NCI-H460 (cell line): ENCODE results near the gene HSD17B4. TPM values are rescaled to one million over a fixed set of nuclear protein-coding genes. Genes with fewer than 3 reads are reported as not detected.
"Not testable (repeated sequence)": the region's sequence is repeated elsewhere in the genome, so short reads cannot be mapped to it uniquely, and the experiment has no call there.

Source experiments
- DNase-seq: peaks from one replicate; pipeline ENCODE4 v3.0.0-alpha.2; 2016; ENCODE audit warnings: low read depth; ENCODE audit errors: extremely low read depth
- total RNA-seq: library from RNA; depleted of rRNA; stranded (reverse); fragments of >200 nt; shearing (Covaris generic); gene quantifications from 2 replicates; pipeline ENCODE4 v1.2.3, GENCODE V29; 2014

The HSD17B4 gene
- total RNA-seq, 1 experiment from 2014 or later = 170 TPM

DNA sequence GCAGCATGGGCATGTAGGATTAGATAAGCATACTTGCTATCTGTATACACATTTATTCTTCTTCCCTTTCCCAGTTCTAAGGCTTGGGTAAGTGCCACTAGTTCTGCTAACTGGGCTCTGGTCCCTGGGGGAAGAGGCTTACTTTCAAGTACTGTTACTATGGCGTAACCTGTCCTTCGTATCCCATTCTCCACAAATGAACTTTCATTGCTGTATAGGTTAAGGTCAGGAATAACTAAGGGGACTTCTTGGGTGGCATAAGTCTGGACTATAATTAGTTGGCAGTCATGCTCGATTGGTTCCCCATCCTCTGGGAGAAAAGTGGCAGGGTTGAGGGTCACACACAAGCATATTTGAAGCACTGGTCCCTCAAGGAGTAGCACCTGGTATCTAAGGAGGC lies 23.7 kb upstream of the HSD17B4 start:
- not testable (repeated sequence) for DNase-seq

DNA sequence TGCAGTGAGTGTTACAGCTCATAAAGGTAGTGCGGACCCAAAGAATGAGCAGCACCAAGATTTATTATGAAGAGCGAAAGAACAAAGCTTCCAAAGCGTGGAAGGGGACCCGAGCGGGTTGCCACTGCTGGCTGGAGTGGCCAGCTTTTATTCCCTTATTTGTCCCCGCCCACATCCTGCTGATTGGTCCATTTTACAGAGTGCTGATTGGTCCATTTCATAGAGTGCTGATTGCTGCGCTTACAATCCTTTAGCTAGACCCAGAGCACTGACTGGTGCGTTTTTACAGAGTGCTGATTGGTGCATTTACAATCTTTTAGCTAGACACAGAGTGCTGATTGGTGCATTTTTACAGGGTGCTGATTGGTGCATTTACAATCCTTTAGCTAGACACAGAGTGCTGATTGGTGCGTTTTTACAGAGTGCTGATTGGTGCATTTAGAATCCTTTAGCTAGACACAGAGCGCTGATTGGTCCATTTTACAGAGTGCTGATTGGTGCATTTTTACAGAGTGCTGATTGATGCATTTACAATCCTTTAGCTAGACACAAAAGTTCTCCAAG lies 19.5 kb upstream of the HSD17B4 start:
- DNase-seq = not testable (repeated sequence)

GRCh38 chr5:119435436-119436132 lies 16.7 kb upstream of the HSD17B4 start:
- DNase-seq = peak; percentile 30

- DNase-seq = not testable (repeated sequence)
These were observed 14.3 kb upstream of the HSD17B4 start for GRCh38 chr5:119437785-119438586.

DNA sequence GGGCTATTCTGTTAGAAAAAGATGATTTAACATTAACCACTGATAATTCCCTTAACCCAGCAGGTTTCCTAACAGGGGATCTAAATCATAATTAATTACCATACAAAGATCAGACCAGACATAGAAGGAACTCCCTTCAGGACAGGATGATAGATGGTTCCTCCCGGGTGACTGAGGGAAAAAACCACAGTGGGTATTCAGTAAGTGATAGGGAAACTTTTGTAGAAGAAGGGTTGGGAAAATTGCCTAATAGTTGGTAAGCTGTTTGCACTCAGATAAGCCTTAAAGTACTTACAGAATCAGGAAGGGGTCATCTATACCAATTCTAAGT lies 13.7 kb upstream of the HSD17B4 start:
- not testable (repeated sequence) for DNase-seq

GRCh38 chr5:119439140-119439631 lies 13.1 kb upstream of the HSD17B4 start:
- peak; percentile 15 for DNase-seq

DNA sequence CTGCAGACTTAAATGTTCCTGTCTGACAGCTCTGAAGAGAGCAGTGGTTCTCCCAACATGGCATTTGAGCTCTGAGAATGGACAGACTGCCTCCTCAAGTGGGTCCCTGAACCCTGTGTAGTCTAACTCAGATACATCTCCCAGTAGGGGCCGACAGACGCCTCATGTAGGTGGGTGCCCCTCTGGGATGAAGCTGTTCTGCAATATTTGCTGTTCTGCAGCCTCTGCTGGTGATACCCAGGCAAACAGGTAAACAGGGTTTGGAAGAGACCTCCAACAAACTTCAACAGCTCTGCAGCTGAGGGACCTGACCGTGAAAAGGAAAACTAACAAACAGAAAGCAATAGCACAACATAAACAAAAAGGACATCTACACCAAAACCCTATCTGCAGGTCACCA lies 12.7 kb upstream of the HSD17B4 start:
- DNase-seq = not testable (repeated sequence)

GRCh38 chr5:119444643-119445042 lies 7.7 kb upstream of the HSD17B4 start:
- DNase-seq = not testable (repeated sequence)

DNA sequence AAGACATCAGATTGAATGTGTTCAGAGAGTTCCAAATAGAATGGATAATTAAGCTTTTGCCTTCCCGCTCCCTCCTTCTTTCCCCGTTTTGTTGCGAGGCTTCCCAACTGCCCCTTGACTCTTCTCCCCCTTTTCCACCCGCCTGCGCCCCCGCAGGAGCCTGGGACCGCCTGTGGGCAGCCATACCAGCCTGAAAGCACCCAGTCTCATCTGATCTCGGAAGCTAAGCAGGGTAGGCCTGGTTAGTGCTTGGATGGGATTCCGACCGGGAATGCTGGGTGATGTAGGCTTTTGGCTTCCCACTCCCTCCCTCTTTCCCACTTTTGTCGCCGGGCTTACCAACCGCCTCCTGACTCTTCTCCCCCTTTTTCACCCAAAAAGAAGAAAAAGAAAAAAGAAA lies 6.8 kb upstream of the HSD17B4 start:
- DNase-seq = no peak

DNA sequence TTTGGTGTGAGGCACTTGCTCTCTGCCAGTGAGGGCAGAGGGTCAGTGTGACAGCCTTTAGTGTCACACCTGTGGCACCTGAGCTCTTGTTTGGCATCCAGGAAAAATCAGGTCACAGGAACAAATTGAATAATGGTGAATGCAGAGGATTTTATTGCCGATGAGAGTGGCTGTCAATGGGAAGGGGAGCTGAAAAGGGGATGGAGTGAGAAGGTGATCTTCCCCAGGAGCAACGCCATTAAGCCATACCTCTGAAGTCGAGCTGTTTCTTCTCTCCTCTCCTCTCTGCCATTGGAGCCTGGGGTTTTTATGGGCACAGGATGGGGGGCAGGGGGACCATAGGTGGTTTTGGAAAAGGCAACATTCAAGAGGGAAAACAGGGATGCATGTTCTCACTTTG lies 2.4 kb upstream of the HSD17B4 start:
- DNase-seq = no peak

DNA sequence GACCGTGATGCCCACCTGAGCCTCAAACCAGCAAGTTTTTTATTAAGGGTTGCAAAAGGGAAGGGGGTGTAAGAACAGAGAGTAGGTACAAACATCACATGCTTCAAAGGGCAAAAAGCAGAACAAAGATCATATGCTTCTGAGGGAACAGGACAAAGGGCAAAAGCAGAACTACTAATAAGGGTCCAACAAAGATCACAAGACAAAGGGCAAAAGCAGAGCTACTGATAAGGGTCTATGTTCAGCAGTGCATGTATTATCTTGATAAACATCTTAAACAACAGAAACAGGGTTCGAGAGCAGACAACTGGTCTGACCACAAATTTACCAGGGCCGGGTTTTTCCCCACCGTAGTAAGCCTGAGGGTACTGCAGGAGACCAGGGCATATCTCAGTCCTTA lies 1.7 kb upstream of the HSD17B4 start:
- not testable (repeated sequence) for DNase-seq

DNA sequence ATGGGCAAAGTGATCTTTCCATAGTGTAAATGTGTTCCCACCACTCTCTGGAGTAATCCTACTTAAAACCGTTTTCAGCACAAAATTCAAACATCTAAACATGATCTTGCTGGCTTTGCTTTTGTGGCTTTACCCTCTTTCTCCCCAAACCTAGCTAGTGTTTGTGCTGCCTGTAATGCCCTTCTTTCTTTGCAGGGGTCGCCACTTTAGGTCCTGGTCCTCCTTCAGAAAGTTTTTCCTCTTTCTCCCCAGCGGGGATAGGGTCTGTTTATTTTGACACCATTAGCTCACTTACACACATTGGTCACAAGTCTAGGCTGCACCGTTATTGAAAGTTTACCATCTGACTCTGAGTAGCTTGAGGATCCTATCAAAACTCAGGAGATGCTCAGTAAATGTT lies 736 bp upstream of the HSD17B4 start:
- no peak for DNase-seq

GRCh38 chr5:119452060-119452372 lies 281 bp upstream of the HSD17B4 start:
- DNase-seq = no peak

- DNase-seq = peak; percentile 3
These were observed 710 bp downstream of the HSD17B4 start for GRCh38 chr5:119453040-119453373.

DNA sequence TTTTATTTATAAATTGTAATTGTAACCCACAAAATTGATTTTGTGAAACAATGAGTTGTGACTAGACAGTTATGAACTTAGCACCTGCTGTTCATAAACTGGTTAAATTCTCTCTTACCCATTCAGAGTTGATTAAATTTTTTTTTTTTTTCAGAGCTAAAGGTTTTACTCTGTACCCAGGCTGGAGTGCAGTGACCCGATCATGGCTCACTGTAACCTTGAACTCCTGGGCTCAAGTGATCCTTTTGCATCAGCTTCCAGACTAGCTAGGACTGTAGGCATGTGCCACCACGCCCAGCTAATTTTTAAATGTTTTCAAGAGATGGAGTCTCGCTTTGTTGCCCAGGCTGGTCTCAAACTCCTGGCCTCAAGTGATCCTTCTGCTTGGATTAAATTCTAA lies 1.9 kb downstream of the HSD17B4 start:
- DNase-seq = no peak

DNA sequence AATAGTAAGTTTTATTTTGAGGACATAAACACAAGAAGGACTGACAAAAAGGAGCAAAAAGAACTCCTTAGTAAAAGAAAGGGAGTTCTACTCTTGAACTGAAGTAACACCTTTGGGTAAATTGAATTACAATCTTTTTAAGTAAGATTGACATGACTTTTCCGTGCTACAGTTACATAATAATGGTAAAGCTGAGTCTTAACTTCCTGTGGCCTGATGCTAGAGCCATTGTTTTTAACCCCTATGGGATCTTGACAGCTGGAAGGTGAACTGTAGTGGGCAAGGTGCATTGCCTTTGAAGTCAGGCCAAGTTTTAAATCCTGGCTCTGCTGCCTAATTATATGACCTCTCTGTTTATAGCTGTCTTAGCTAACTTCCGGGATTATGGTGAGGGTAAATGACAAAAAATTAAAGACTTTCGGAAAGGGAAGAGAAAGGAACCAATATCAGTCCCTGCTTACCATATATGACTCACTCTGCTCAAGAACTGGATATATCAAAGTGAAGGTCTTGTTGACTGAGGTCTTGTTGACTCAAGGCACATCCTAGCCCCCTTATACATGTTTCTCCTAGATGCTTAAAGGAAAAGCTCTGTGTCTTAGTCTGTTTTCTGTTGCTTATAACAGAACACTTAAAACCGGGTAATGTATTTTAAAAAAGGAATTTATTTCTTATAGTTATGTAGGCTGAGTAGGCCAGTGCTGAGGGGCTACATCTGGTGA lies 6.8 kb downstream of the HSD17B4 start:
- no peak for DNase-seq

GRCh38 chr5:119465640-119466039 lies 13.3 kb downstream of the HSD17B4 start:
- no peak for DNase-seq

DNA sequence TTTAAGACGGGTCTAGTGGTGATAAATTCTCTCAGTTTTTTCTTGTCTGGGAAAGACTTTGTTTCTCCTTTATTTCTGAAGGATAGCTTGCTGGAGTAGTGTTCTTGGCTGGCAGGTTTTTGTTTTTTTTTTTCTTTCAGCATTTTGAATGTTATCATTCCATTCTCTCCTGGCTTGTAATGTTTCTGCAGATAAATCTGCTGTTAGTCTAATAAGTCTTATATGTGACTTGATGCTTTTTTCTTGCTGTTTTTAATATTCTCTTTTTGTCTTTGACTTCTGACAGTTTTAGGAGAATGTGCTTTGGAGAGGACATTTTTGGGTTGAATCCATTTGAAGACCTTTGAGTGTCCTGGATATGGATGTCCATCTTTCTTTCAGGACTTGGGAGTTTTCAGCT lies 16.0 kb downstream of the HSD17B4 start:
- no peak for DNase-seq

GRCh38 chr5:119470105-119470763 lies 17.9 kb downstream of the HSD17B4 start:
- no peak for DNase-seq

DNA sequence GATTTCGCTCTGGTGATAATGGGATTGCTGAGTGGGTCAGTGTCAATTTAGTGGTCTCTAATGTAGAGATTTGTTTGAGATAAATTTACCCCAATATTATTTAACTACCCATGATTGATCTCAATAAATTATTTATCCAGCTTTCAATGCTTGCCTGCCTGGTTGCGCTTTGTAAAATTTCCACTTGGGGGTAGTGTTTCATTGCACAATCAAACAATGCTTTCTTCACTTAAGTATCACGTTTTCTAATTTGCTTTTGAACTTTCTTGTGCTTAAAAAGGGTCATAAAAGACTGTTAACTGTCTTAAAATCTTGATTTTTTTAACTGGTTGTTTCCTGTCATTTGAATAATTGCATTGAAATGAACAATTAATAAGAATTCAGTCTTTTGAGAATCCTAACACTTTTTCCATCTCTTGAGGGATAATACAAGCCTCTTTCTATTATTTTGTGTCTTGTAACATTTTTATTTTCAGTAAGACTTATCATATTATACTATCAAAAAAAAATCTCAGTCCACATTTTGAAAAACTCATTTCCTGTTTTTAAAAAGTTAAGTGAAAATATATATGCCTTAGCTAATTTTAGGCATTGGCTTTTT lies 18.7 kb downstream of the HSD17B4 start:
- peak; percentile 25 for DNase-seq
